NCI-H2196 (cell line): ENCODE measurements around the gene MAPKBP1.

Source experiments
- DNase-seq: peaks from one replicate; lab custom pipeline; 2025; ENCODE audit not compliant: unreplicated experiment; lab: John Stamatoyannopoulos, UW

MAPKBP1 gene

GRCh38 chr15:41844814-41845213 is 70.5 kb downstream of the MAPKBP1 start:
- no peak for DNase-seq

- DNase-seq, result no peak
Observed at GRCh38 chr15:41847206-41847605, 72.9 kb downstream of the MAPKBP1 start.

GRCh38 chr15:41847981-41848380 is 73.7 kb downstream of the MAPKBP1 start:
- no peak for DNase-seq

GRCh38 chr15:41848631-41849030 is 74.3 kb downstream of the MAPKBP1 start:
- no peak for DNase-seq

- no peak for DNase-seq
Observed at GRCh38 chr15:41849204-41849603, 74.9 kb downstream of the MAPKBP1 start.

- no peak for DNase-seq
Observed at GRCh38 chr15:41849861-41850260, 75.6 kb downstream of the MAPKBP1 start.

- no peak for DNase-seq
Observed at GRCh38 chr15:41850482-41851166, 76.3 kb downstream of the MAPKBP1 start.

- DNase-seq, result no peak
Observed at GRCh38 chr15:41851167-41851523, 76.9 kb downstream of the MAPKBP1 start.

GRCh38 chr15:41851755-41852370 is 77.6 kb downstream of the MAPKBP1 start:
- no peak for DNase-seq

- no peak for DNase-seq
Observed at GRCh38 chr15:41852736-41853590, 78.7 kb downstream of the MAPKBP1 start.

- DNase-seq, result no peak
Observed at GRCh38 chr15:41853831-41854230, 79.5 kb downstream of the MAPKBP1 start.

- DNase-seq, result no peak
Observed at GRCh38 chr15:41854443-41854842, 80.2 kb downstream of the MAPKBP1 start.

GRCh38 chr15:41855261-41855961 is 81.1 kb downstream of the MAPKBP1 start:
- DNase-seq, result no peak

- no peak for DNase-seq
Observed at GRCh38 chr15:41856262-41856661, 82.0 kb downstream of the MAPKBP1 start.

- no peak for DNase-seq
Observed at GRCh38 chr15:41856716-41857115, 82.4 kb downstream of the MAPKBP1 start.

- DNase-seq, result no peak
Observed at GRCh38 chr15:41857316-41857715, 83.0 kb downstream of the MAPKBP1 start.

GRCh38 chr15:41858756-41859155 is 84.5 kb downstream of the MAPKBP1 start:
- no peak for DNase-seq

- no peak for DNase-seq
Observed at GRCh38 chr15:41860049-41860828, 86.0 kb downstream of the MAPKBP1 start.

GRCh38 chr15:41861736-41862356 is 87.6 kb downstream of the MAPKBP1 start:
- no peak for DNase-seq

GRCh38 chr15:41862515-41863116 is 88.3 kb downstream of the MAPKBP1 start:
- peak; percentile 24 for DNase-seq
